Measurements from ENCODE around the gene SLC27A5.

Gene SLC27A5

DNA sequence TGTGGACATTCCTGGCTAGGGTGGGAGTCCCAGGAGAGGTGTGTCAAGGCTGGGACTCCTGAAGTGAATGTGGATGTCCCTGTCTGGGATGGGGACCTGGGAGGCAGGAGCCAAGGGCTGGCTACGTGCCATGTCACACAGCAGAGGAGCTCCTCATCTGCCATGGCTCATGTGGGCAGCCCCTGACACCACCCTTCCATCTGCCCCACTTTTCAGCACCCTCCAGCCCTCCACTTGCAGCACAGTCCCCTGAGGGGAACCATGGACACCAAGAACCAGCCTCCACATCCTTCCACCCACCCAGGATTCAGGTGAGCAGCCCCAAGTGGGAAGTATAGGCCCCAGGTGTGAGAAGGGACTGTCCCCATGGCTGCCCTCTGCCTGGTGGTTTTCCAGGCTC is 33.9 kb downstream of the SLC27A5 start:
- no peak for DNase-seq (ENCODE audit: low spot score)
- TF ChIP-seq CTCF (IDR thresholded peaks at IDR 0.05; ENCODE audit: extremely low read depth, missing control alignments) = no peak

GRCh38 chr19:58477130-58477529 is 34.7 kb downstream of the SLC27A5 start:
- no peak for TF ChIP-seq CTCF (IDR thresholded peaks at IDR 0.05; ENCODE audit: extremely low read depth, missing control alignments)
- no peak for DNase-seq (ENCODE audit: low spot score)

GRCh38 chr19:58476498-58477015 is 35.2 kb downstream of the SLC27A5 start:
- no peak for TF ChIP-seq CTCF (IDR thresholded peaks at IDR 0.05; ENCODE audit: extremely low read depth, missing control alignments)
- DNase-seq (ENCODE audit: low spot score) = no peak

DNA sequence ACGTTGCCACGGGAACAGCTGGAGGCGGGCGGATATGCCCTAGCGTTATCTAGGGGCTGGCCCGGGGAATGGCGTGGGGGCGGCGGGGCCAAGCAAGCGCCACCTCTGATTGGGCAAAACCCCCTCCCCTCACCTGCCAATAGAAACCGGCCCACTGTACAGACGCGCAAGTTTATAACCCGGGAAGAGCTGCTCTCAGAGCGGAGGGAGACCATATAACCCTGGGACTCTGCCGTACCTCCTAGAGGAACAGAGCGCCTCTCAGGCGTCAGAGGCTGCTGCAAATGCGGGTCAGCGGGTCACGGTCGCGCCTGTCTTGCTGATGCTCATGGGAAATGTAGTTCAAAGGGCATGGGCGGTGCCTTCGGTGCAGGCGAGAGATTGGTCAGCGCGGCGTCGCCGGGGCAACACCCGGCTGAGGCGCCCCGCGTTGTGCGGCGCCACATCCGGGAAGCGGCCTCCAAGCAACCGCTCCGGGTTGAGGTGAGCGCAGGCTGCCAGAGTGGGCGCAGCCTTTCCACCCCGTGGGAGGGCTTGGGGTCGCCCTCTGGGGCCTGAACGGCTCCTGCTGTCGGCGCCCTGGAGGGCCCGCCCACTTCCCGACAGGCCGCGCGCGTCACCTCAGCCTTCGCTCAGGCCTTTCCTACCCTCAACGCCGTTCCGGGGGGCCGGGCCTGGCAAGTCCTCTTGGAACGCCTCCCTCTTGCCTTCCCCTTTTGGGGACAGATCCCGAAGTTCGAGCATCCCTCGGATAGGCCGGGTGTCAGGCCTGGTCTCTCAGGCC is 35.9 kb downstream of the SLC27A5 start, which contains the start of gene ZNF446:
TSS of gene ZNF446 (plus strand) at position 639 of the 784 bp plus-strand sequence. CDS start 867 bp downstream, outside the sequence.
- peak; percentile 97 for DNase-seq (ENCODE audit: low spot score)
- TF ChIP-seq CTCF (IDR thresholded peaks at IDR 0.05; ENCODE audit: extremely low read depth, missing control alignments) = no peak

DNA sequence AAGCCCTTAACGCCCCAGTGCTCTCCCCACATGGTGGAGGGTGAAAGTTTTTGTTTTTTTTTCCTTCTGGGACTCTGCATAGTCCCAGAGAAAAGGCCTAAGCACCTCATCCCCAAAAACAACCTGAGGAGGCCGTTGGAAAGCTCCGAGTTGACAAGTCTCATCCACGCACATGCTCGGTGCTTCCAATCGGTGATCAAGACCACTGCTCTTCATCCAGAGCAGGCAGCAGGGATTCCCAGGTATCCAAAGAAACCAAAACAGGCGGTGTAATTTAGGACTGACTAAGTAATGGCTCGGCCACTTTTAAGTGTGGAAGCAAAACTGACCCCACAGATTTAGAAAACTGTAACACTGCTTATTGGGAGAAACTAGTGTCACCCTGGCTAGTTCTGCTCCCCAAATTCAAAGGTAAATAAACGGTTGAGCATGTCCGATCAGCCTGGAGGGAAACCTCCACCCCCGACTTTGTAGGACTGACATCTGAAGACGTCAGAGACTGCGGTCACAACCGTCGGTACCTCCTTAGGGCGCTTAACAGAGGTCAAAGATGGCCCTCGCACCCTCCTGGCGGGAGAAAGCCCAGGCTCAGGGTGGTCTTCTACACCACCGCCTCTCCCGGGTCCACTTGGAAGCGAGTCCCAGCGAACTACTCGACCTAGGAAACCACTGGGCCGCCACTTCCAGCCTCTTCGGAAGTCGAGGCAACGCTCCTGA is 36.6 kb downstream of the SLC27A5 start:
- peak; percentile 60 for DNase-seq (ENCODE audit: low spot score)
- no peak for TF ChIP-seq CTCF (IDR thresholded peaks at IDR 0.05; ENCODE audit: extremely low read depth, missing control alignments)

DNA sequence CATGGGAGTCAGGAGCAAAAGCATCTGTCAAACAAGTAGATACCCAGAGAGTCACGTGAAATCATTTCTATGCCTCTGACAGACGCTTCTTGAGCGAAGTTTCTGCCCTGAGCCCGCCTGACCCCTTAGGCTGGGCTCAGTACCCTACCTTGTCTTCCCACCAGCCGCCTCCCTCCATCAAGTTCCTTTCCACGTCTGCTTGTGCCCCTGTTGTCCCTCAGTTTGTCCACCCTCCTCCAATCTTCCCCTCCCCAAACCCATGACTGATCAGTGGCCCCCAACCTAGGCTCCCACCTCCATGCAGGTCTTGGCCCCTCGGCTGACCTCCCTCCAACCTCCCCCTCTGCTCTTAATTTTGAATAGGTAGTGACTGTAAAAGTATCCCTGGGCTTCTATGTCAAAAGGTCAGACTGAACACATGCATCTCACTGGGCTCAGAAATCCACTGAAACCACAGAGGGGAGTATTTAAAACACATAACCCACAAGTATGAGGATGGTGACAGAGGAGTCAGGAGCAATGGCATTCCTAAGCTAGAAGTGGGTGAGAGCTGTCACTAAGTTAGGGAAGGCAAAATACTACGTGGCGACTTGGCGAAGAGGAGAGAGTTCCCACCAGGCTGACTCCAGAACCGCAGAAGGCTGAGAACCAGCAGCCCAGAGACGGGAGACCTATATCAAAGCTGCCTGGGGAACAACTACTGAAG is 37.3 kb downstream of the SLC27A5 start:
- no peak for TF ChIP-seq CTCF (IDR thresholded peaks at IDR 0.05; ENCODE audit: extremely low read depth, missing control alignments)
- no peak for DNase-seq (ENCODE audit: low spot score)
